WTC11 (cell line): ENCODE results near the gene TAF5. TPM values are rescaled to one million over a fixed set of nuclear protein-coding genes. Genes with fewer than 3 reads are reported as not detected.

Experiments used
- ATF1 ChIP-seq: sonication (generic); formaldehyde crosslinking; IDR thresholded peaks from 2 replicates; pipeline ENCODE4 v1.8.1; 2023; ENCODE audit warnings: mild to moderate bottlenecking, moderate library complexity, missing genetic modification reagents
- CBFB ChIP-seq: sonication (generic); formaldehyde crosslinking; IDR thresholded peaks from 2 replicates; pipeline ENCODE4 v1.8.1; 2022; ENCODE audit warnings: mild to moderate bottlenecking, low read depth, missing genetic modification reagents
- CREB1 ChIP-seq: sonication (generic); formaldehyde crosslinking; IDR thresholded peaks from 2 replicates; pipeline ENCODE4 v1.8.0; 2023; ENCODE audit warnings: mild to moderate bottlenecking, missing genetic modification reagents
- CREM ChIP-seq: sonication (generic); formaldehyde crosslinking; IDR thresholded peaks from 2 replicates; pipeline ENCODE4 v1.8.1; 2022; ENCODE audit warnings: mild to moderate bottlenecking, missing genetic modification reagents, moderate library complexity
- ELF4 ChIP-seq: sonication (generic); formaldehyde crosslinking; IDR thresholded peaks from 2 replicates; pipeline ENCODE4 v1.8.1; 2022; ENCODE audit warnings: low read depth, mild to moderate bottlenecking, moderate library complexity, missing genetic modification reagents
- FOXK1 ChIP-seq: sonication (generic); formaldehyde crosslinking; IDR thresholded peaks from 2 replicates; pipeline ENCODE4 v1.8.0; 2022; ENCODE audit warnings: mild to moderate bottlenecking, moderate library complexity, missing genetic modification reagents
- GABPB1 ChIP-seq: sonication (generic); formaldehyde crosslinking; IDR thresholded peaks from 2 replicates; pipeline ENCODE4 v1.8.1; 2023; ENCODE audit warnings: mild to moderate bottlenecking, missing genetic modification reagents
- GRHL2 ChIP-seq: fragments of 250-450 bp; sonication (Bioruptor Pico); IDR thresholded peaks from 2 replicates; pipeline ENCODE4 v1.8.0; 2022; ENCODE audit warnings: mild to moderate bottlenecking, moderate library complexity; ENCODE audit not compliant: insufficient replicate concordance, severe bottlenecking
- GTF2I ChIP-seq: fragments of 250-450 bp; sonication (Bioruptor Pico); conservative IDR thresholded peaks from 2 replicates; pipeline ENCODE4 v1.4.0; 2021; ENCODE audit warnings: mild to moderate bottlenecking
- HMGA2 ChIP-seq: fragments of 250-450 bp; sonication (Bioruptor Pico); IDR thresholded peaks from 2 replicates; pipeline ENCODE4 v1.4.0; 2021; ENCODE audit warnings: mild to moderate bottlenecking, moderate library complexity
- HMGXB4 ChIP-seq: sonication (generic); formaldehyde crosslinking; IDR thresholded peaks from 2 replicates; pipeline ENCODE4 v1.8.1; 2023; ENCODE audit warnings: mild to moderate bottlenecking, moderate library complexity, missing genetic modification reagents
- IRF2 ChIP-seq: sonication (generic); formaldehyde crosslinking; IDR thresholded peaks from 2 replicates; pipeline ENCODE4 v1.8.0; 2022; ENCODE audit warnings: low read depth, missing genetic modification reagents, borderline replicate concordance
- KAT7 ChIP-seq: sonication (generic); formaldehyde crosslinking; IDR thresholded peaks from 2 replicates; pipeline ENCODE4 v1.8.1; 2023; ENCODE audit warnings: missing genetic modification reagents, mild to moderate bottlenecking, borderline replicate concordance
- MAX ChIP-seq: sonication (generic); formaldehyde crosslinking; IDR thresholded peaks from 2 replicates; pipeline ENCODE4 v1.8.0; 2022; ENCODE audit warnings: mild to moderate bottlenecking, missing genetic modification reagents
- MYBL2 ChIP-seq: sonication (generic); formaldehyde crosslinking; IDR thresholded peaks from 2 replicates; pipeline ENCODE4 v1.8.1; 2023; ENCODE audit warnings: mild to moderate bottlenecking, moderate library complexity, missing genetic modification reagents
- NFE2L1 ChIP-seq: sonication (generic); formaldehyde crosslinking; IDR thresholded peaks from 2 replicates; pipeline ENCODE4 v1.8.1; 2023; ENCODE audit warnings: missing genetic modification reagents
- NFYB ChIP-seq: sonication (generic); formaldehyde crosslinking; conservative IDR thresholded peaks from 2 replicates; pipeline ENCODE4 v1.8.0; 2022; ENCODE audit warnings: low read depth, missing genetic modification reagents
- RELA ChIP-seq: sonication (generic); formaldehyde crosslinking; IDR thresholded peaks from 2 replicates; pipeline ENCODE4 v1.8.1; 2022; ENCODE audit warnings: missing genetic modification reagents, mild to moderate bottlenecking, borderline replicate concordance
- RORB ChIP-seq: fragments of 250-450 bp; sonication (Bioruptor Pico); IDR thresholded peaks from 2 replicates; pipeline ENCODE4 v1.9.0; 2021; ENCODE audit warnings: mild to moderate bottlenecking
- SP1 ChIP-seq: sonication (generic); formaldehyde crosslinking; conservative IDR thresholded peaks from 2 replicates; pipeline ENCODE4 v1.8.1; 2022; ENCODE audit warnings: missing genetic modification reagents
- TEAD1 ChIP-seq: sonication (generic); formaldehyde crosslinking; IDR thresholded peaks from 2 replicates; pipeline ENCODE4 v1.8.0; 2022; ENCODE audit warnings: mild to moderate bottlenecking, missing genetic modification reagents
- TP53 ChIP-seq: sonication (generic); formaldehyde crosslinking; IDR thresholded peaks from 2 replicates; pipeline ENCODE4 v1.8.1; 2023; ENCODE audit warnings: mild to moderate bottlenecking, missing genetic modification reagents
- ZBTB43 ChIP-seq: sonication (generic); formaldehyde crosslinking; IDR thresholded peaks from 2 replicates; pipeline ENCODE4 v1.8.1; 2023; ENCODE audit warnings: mild to moderate bottlenecking, missing genetic modification reagents
- ZMAT4 ChIP-seq: fragments of 250-450 bp; sonication (Bioruptor Pico); IDR thresholded peaks from 2 replicates; pipeline ENCODE4 v1.9.0; 2021; ENCODE audit warnings: mild to moderate bottlenecking
- ZNF232 ChIP-seq: sonication (generic); formaldehyde crosslinking; IDR thresholded peaks from 2 replicates; pipeline ENCODE4 v1.8.0; 2022; ENCODE audit warnings: mild to moderate bottlenecking, missing genetic modification reagents
- ZNF317 ChIP-seq: sonication (generic); formaldehyde crosslinking; IDR thresholded peaks from 2 replicates; pipeline ENCODE4 v1.8.1; 2023; ENCODE audit warnings: low read depth, mild to moderate bottlenecking, moderate library complexity, missing genetic modification reagents, borderline replicate concordance
- ZNF396 ChIP-seq: fragments of 250-450 bp; sonication (Bioruptor Pico); IDR thresholded peaks from 2 replicates; pipeline ENCODE4 v1.8.0; 2021; ENCODE audit warnings: mild to moderate bottlenecking, moderate library complexity, borderline replicate concordance
- ZNF425 ChIP-seq: fragments of 250-450 bp; sonication (Bioruptor Pico); conservative IDR thresholded peaks from 2 replicates; pipeline ENCODE4 v1.9.0; 2021; ENCODE audit warnings: mild to moderate bottlenecking
- ZNF671 ChIP-seq: fragments of 250-450 bp; sonication (Bioruptor Pico); IDR thresholded peaks from 2 replicates; pipeline ENCODE4 v1.8.0; 2021; ENCODE audit warnings: mild to moderate bottlenecking
- ZSCAN18 ChIP-seq: fragments of 250-450 bp; sonication (Bioruptor Pico); IDR thresholded peaks from 2 replicates; pipeline ENCODE4 v2.1.2; 2022; ENCODE audit warnings: mild to moderate bottlenecking, moderate library complexity
- total RNA-seq: library from RNA; stranded (reverse); gene quantifications from 3 replicates; pipeline ENCODE4 v1.2.3, GENCODE V29; 2021
- TF ChIP-seq, protein P1 (sequence below): sonication (generic); formaldehyde crosslinking; IDR thresholded peaks from 2 replicates; pipeline ENCODE4 v1.8.1; 2022; ENCODE audit warnings: mild to moderate bottlenecking, moderate library complexity, missing genetic modification reagents
- TF ChIP-seq, protein P2 (sequence below): sonication (generic); formaldehyde crosslinking; IDR thresholded peaks from 2 replicates; pipeline ENCODE4 v1.8.0; 2023; ENCODE audit warnings: missing genetic modification reagents

Gene TAF5
- total RNA-seq, 1 experiment from 2014 or later, result 14.9 TPM

- TF ChIP-seq, protein P1, sequence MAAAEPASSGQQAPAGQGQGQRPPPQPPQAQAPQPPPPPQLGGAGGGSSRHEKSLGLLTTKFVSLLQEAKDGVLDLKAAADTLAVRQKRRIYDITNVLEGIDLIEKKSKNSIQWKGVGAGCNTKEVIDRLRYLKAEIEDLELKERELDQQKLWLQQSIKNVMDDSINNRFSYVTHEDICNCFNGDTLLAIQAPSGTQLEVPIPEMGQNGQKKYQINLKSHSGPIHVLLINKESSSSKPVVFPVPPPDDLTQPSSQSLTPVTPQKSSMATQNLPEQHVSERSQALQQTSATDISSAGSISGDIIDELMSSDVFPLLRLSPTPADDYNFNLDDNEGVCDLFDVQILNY, result peak; percentile 96
- TF ChIP-seq CBFB (CRISPR knock-in tag) (peak; percentile 71; the same call in 1 of the 2 replicates), RELA (CRISPR knock-in tag) (no peak), RORB (CRISPR knock-in tag) (no peak), HMGXB4 (CRISPR knock-in tag) (peak; percentile 75; the same call in 1 of the 2 replicates), MAX (peak; percentile 78), MYBL2 (CRISPR knock-in tag) (no peak), NFYB (CRISPR knock-in tag) (no peak), ATF1 (no peak), ZBTB43 (CRISPR knock-in tag) (no peak), GRHL2 (CRISPR knock-in tag) (no peak), TEAD1 (CRISPR knock-in tag) (0 out of 2 replicates have a peak, but pooled peaks have one; percentile 20), ZNF425 (CRISPR knock-in tag) (no peak), ZNF396 (no peak), ELF4 (CRISPR knock-in tag) (no peak), TP53 (no peak), GTF2I (no peak), CREM (CRISPR knock-in tag) (0 out of 2 replicates have a peak, but pooled peaks have one; percentile 46), NFE2L1 (CRISPR knock-in tag) (peak; percentile 24; the same call in 1 of the 2 replicates), ZNF232 (CRISPR knock-in tag) (peak; percentile 67; the same call in 1 of the 2 replicates), ZNF671 (CRISPR knock-in tag) (no peak), IRF2 (CRISPR knock-in tag) (no peak), FOXK1 (CRISPR knock-in tag) (0 out of 2 replicates have a peak, but pooled peaks have one; percentile 28), KAT7 (CRISPR knock-in tag) (no peak), ZSCAN18 (CRISPR knock-in tag) (no peak), ZNF317 (CRISPR knock-in tag) (no peak), GABPB1 (CRISPR knock-in tag) (no peak; the same call in 1 of the 2 replicates), SP1 (CRISPR knock-in tag) (peak; percentile 64), ZMAT4 (no peak), HMGA2 (CRISPR knock-in tag) (no peak), CREB1 (no peak)
- TF ChIP-seq, protein P2, sequence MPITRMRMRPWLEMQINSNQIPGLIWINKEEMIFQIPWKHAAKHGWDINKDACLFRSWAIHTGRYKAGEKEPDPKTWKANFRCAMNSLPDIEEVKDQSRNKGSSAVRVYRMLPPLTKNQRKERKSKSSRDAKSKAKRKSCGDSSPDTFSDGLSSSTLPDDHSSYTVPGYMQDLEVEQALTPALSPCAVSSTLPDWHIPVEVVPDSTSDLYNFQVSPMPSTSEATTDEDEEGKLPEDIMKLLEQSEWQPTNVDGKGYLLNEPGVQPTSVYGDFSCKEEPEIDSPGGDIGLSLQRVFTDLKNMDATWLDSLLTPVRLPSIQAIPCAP (CRISPR knock-in tag), result 0 out of 2 replicates have a peak, but pooled peaks have one; percentile 16
Observed at GRCh38 chr10:103350517-103351260, 17.1 kb upstream of the TAF5 start, which contains the start of gene PCGF6 (continued).
